Liver (tissue), 9 donors: ENCODE results near the gene ATP2B2. TPM values are rescaled to one million over a fixed set of nuclear protein-coding genes. Genes with fewer than 3 reads are reported as not detected.

ENCODE experiments used
- DNase-seq: peaks from one replicate; pipeline ENCODE4 v3.0.0-alpha.2; 2017; ENCODE audit warnings: low spot score
- H3K27ac ChIP-seq, 2 donors: one replicate each; pipeline ENCODE4 v1.7.0; 2013; ENCODE audit warnings: inconsistent platforms in 2 of 2, low read length in 2 of 2, control low read depth in 1 of 2, low read depth in 1 of 2, mild to moderate bottlenecking in 1 of 2
- H3K27me3 ChIP-seq, 4 donors: one replicate each; pipeline versions ENCODE4 v1.6.1 to v1.7.0; 2013; ENCODE audit warnings: low read length in 3 of 4, inconsistent platforms in 1 of 4, mild to moderate bottlenecking in 1 of 4, moderate library complexity in 1 of 4; ENCODE audit not compliant: control insufficient read depth in 4 of 4, insufficient read depth in 4 of 4
- H3K36me3 ChIP-seq, 4 donors: one replicate each; pipeline versions ENCODE4 v1.6.1 to v1.7.0; 2013; ENCODE audit warnings: low read length in 3 of 4, mild to moderate bottlenecking in 3 of 4, low read depth in 1 of 4, moderate library complexity in 1 of 4; ENCODE audit not compliant: control insufficient read depth in 4 of 4, insufficient read depth in 3 of 4
- H3K4me1 ChIP-seq, 4 donors: one replicate each; pipeline versions ENCODE4 v1.6.1 to v1.7.0; 2013; ENCODE audit warnings: low read length in 3 of 4, mild to moderate bottlenecking in 3 of 4, moderate library complexity in 1 of 4; ENCODE audit not compliant: control insufficient read depth in 4 of 4, insufficient read depth in 4 of 4
- H3K4me3 ChIP-seq, 3 donors: one replicate each; pipeline versions ENCODE4 v1.6.1 to v1.7.0; 2013; ENCODE audit warnings: low read length in 3 of 3, control low read depth in 1 of 3, low read depth in 1 of 3, mild to moderate bottlenecking in 1 of 3
- H3K9ac ChIP-seq, 2 donors: one replicate each; pipeline ENCODE4 v1.7.0; 2013; ENCODE audit warnings: low read length in 2 of 2, mild to moderate bottlenecking in 2 of 2, moderate library complexity in 2 of 2, control low read depth in 1 of 2, low read depth in 1 of 2
- H3K9me3 ChIP-seq, 4 donors: one replicate each; pipeline versions ENCODE4 v1.6.1 to v1.7.0; 2013; ENCODE audit warnings: low read length in 3 of 4; ENCODE audit not compliant: control insufficient read depth in 4 of 4
- CTCF ChIP-seq: fragments of 150-350 bp; IDR thresholded peaks from 2 replicates; pipeline ENCODE4 v1.5.1; 2017; ENCODE audit warnings: improper control_type of control experiment, low read depth, low read length; ENCODE audit not compliant: missing input control
- EGR1 ChIP-seq, 2 donors: IDR thresholded peaks; 2 replicates each; pipeline ENCODE4 v1.6.1; 2016 to 2018; ENCODE audit warnings: antibody characterized with exemption in 2 of 2, low read depth in 2 of 2
- FOXA1 ChIP-seq: IDR thresholded peaks from 2 replicates; pipeline ENCODE4 v1.6.1; 2016; ENCODE audit warnings: antibody characterized with exemption
- FOXA2 ChIP-seq: IDR thresholded peaks from 2 replicates; pipeline ENCODE4 v1.6.1; 2016; ENCODE audit warnings: antibody characterized with exemption
- GABPA ChIP-seq, 2 donors: IDR thresholded peaks in 1 of 2; conservative IDR thresholded peaks in 1 of 2; 2 replicates each; pipeline ENCODE4 v1.6.1; 2016; ENCODE audit warnings: antibody characterized with exemption in 2 of 2, mild to moderate bottlenecking in 1 of 2, moderate library complexity in 1 of 2
- HNF4A ChIP-seq, 2 donors: conservative IDR thresholded peaks; 2 replicates each; pipeline ENCODE4 v1.6.1; 2016; ENCODE audit warnings: antibody characterized with exemption in 2 of 2, mild to moderate bottlenecking in 2 of 2
- HNF4G ChIP-seq: IDR thresholded peaks from 2 replicates; pipeline ENCODE4 v1.6.1; 2016; ENCODE audit warnings: antibody characterized with exemption
- JUND ChIP-seq, 2 donors: IDR thresholded peaks; 2 replicates each; pipeline ENCODE4 v1.6.1; 2016; ENCODE audit warnings: antibody characterized with exemption in 2 of 2
- MAX ChIP-seq: IDR thresholded peaks from 2 replicates; pipeline ENCODE4 v1.6.1; 2016; ENCODE audit warnings: antibody characterized with exemption
- NR2F2 ChIP-seq: IDR thresholded peaks from 2 replicates; pipeline ENCODE4 v1.6.1; 2016; ENCODE audit warnings: antibody characterized with exemption
- RXRA ChIP-seq, 2 donors: IDR thresholded peaks; 2 replicates each; pipeline ENCODE4 v1.6.1; 2017 to 2018; ENCODE audit warnings: antibody characterized with exemption in 2 of 2, mild to moderate bottlenecking in 1 of 2
- SP1 ChIP-seq: IDR thresholded peaks from 2 replicates; pipeline ENCODE4 v1.6.1; 2018; ENCODE audit warnings: antibody characterized with exemption, mild to moderate bottlenecking
- TAF1 ChIP-seq: conservative IDR thresholded peaks from 2 replicates; pipeline ENCODE4 v1.6.1; 2016; ENCODE audit warnings: antibody characterized with exemption, mild to moderate bottlenecking
- WGBS: extraction: QIAGEN DNeasy Blood & Tissue Kit; methylation state at CpG from one replicate; pipeline ENCODE4 v1.1.7; 2013; 5-methylcytosine and 5-hydroxymethylcytosine counted together
- polyA plus RNA-seq, 2 donors: library from polyadenylated mRNA; stranded (reverse) in 1 of 2; unstranded in 1 of 2; fragments of 200-250 nt in 1 of 2; fragments of >200 nt in 1 of 2; fragmentation: Nextera tagmentation in 1 of 2; extraction: Ambion mirVana in 1 of 2; gene quantifications; one replicate each; pipeline versions ENCODE4 v1.2.1 to v1.2.3, GENCODE V29; 2013 to 2015
- total RNA-seq, 2 donors: library from RNA; depleted of rRNA; stranded (reverse); fragments of >200 nt; gene quantifications; one replicate each; pipeline ENCODE4 v1.2.3, GENCODE V29; 2014
- TF ChIP-seq, protein P1 (sequence below): IDR thresholded peaks from 2 replicates; pipeline ENCODE4 v1.6.1; 2016; ENCODE audit warnings: antibody characterized with exemption
- TF ChIP-seq, protein P2 (sequence below): IDR thresholded peaks from 2 replicates; pipeline ENCODE4 v1.6.1; 2016; ENCODE audit warnings: antibody characterized with exemption
- TF ChIP-seq, protein P3 (sequence below): IDR thresholded peaks from 2 replicates; pipeline ENCODE4 v1.6.1; 2016; ENCODE audit warnings: antibody characterized with exemption, mild to moderate bottlenecking
- donor health status: healthy.
- donor health status: healthy.
- donor health status: healthy.
- donor health status: healthy.
- donor health status: healthy.

ATP2B2 gene
- total and polyA plus RNA-seq, 4 donors: 10.4 to 27.8 (median 20.7) TPM

DNA sequence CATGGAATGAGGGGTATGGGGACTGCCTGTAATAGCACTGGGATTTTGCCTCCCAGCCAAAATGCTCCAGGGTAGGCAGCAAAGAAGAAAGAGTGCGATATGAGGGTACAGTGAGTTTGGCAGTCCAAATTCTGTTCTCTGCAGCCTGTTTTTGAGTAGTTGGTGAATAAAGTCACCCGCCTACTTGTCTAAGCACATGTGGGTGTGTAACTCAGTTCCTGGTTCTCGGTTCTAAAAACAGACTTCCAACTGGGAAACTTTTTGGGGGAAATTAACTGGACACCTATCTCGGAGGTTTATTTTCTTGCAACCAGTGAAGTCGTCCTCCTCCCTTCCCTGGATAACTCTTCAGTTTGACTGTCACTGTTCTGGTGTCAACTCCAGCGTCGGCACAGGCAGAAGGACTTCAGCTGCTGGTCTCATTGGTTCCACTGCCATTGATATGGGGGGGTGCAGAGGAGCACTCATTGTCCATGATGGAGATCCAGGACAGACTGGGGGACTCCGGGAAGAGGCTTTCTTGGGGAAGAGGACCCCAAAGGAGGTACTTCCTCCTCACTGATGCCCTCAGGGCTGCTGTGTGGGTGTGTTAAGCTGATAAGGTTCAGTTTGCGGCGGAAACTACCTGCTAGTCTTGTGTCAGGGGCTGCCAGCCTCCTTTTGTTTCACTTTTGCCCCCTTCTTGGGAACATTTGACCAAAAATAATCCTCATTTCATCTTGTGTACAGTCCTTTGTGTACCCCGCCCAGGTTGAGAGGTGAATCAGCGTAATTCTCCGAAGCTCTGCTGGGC lies 225.8 kb downstream of the ATP2B2 start:
- TF ChIP-seq, protein P1, sequence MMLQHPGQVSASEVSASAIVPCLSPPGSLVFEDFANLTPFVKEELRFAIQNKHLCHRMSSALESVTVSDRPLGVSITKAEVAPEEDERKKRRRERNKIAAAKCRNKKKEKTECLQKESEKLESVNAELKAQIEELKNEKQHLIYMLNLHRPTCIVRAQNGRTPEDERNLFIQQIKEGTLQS: no peak
- TF ChIP-seq MAX: no peak
- TF ChIP-seq GABPA (IDR thresholded peaks at IDR 0.05 in 1 of 2, conservative IDR thresholded peaks at IDR 0.05 in 1 of 2): no peak
- no peak for TF ChIP-seq FOXA2
- TF ChIP-seq TAF1: no peak
- TF ChIP-seq HNF4A (conservative IDR thresholded peaks at IDR 0.05): no peak
- TF ChIP-seq JUND (IDR thresholded peaks at IDR 0.05): no peak
- no peak for TF ChIP-seq CTCF
- TF ChIP-seq, protein P2, sequence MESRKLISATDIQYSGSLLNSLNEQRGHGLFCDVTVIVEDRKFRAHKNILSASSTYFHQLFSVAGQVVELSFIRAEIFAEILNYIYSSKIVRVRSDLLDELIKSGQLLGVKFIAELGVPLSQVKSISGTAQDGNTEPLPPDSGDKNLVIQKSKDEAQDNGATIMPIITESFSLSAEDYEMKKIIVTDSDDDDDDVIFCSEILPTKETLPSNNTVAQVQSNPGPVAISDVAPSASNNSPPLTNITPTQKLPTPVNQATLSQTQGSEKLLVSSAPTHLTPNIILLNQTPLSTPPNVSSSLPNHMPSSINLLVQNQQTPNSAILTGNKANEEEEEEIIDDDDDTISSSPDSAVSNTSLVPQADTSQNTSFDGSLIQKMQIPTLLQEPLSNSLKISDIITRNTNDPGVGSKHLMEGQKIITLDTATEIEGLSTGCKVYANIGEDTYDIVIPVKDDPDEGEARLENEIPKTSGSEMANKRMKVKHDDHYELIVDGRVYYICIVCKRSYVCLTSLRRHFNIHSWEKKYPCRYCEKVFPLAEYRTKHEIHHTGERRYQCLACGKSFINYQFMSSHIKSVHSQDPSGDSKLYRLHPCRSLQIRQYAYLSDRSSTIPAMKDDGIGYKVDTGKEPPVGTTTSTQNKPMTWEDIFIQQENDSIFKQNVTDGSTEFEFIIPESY: no peak
- TF ChIP-seq NR2F2: no peak
- TF ChIP-seq RXRA (IDR thresholded peaks at IDR 0.05): no peak
- TF ChIP-seq FOXA1: no peak
- no peak for TF ChIP-seq HNF4G
- no peak for TF ChIP-seq SP1
- H3K36me3 ChIP-seq: peaks cover 9 to 53% (median 28%) of the 10 kb centered on the region in 4 donors
- no peak overlapping the region for H3K4me3 ChIP-seq
- no peaks in the 10 kb centered on the region for H3K27me3 ChIP-seq
- peaks cover 0 to 2% (median under 1%) of the 10 kb centered on the region in 4 donors for H3K4me1 ChIP-seq
- no peak overlapping the region for H3K27ac ChIP-seq
- no peak for DNase-seq
- H3K9me3 ChIP-seq: no peaks in the 10 kb centered on the region
- 96% methylated on average over 13 of the region's 13 CpGs for WGBS
- no peak overlapping the region for H3K9ac ChIP-seq

DNA sequence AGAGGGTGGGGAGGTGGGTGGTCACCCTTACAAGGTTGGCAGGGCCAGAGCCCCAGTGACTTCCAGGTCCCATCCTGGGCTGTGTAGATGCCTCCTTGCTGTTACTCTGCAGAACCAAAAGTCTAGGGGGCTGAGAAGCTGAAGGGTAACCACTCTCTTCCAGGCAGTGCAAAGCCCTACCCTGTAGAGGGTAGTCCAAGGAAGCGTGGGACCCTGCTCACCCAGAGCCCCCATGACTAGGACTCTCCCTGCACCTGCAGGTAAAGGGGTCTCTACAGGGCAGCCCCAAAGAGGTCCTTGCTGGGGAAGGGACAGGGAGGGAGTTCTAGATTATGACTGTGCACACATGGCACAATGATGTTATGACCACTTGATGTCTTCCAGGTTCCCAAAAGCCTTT lies 226.9 kb downstream of the ATP2B2 start:
- no peak for DNase-seq
- Histone ChIP-seq H3K4me1 (peaks cover 2 to 13% (median 10%) of the 10 kb centered on the region in 4 donors), H3K9ac (no peak overlapping the region), H3K27me3 (no peaks in the 10 kb centered on the region), H3K36me3 (peaks cover 8 to 50% (median 28%) of the 10 kb centered on the region in 4 donors), H3K27ac (no peak overlapping the region), H3K4me3 (no peak overlapping the region), H3K9me3 (no peaks in the 10 kb centered on the region)
- TF ChIP-seq HNF4G (no peak), RXRA (IDR thresholded peaks at IDR 0.05) (no peak), FOXA1 (no peak), EGR1 (IDR thresholded peaks at IDR 0.05; ENCODE audit: low read depth in 2 of 2) (no peak)
- TF ChIP-seq, protein P3, sequence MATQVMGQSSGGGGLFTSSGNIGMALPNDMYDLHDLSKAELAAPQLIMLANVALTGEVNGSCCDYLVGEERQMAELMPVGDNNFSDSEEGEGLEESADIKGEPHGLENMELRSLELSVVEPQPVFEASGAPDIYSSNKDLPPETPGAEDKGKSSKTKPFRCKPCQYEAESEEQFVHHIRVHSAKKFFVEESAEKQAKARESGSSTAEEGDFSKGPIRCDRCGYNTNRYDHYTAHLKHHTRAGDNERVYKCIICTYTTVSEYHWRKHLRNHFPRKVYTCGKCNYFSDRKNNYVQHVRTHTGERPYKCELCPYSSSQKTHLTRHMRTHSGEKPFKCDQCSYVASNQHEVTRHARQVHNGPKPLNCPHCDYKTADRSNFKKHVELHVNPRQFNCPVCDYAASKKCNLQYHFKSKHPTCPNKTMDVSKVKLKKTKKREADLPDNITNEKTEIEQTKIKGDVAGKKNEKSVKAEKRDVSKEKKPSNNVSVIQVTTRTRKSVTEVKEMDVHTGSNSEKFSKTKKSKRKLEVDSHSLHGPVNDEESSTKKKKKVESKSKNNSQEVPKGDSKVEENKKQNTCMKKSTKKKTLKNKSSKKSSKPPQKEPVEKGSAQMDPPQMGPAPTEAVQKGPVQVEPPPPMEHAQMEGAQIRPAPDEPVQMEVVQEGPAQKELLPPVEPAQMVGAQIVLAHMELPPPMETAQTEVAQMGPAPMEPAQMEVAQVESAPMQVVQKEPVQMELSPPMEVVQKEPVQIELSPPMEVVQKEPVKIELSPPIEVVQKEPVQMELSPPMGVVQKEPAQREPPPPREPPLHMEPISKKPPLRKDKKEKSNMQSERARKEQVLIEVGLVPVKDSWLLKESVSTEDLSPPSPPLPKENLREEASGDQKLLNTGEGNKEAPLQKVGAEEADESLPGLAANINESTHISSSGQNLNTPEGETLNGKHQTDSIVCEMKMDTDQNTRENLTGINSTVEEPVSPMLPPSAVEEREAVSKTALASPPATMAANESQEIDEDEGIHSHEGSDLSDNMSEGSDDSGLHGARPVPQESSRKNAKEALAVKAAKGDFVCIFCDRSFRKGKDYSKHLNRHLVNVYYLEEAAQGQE: no peak
- TF ChIP-seq, protein P2: no peak
- WGBS: 92% methylated on average over 1 of the region's 1 CpG
